RKO (cell line): Measurements from ENCODE around the gene RPL37A.

ENCODE experiments used
- DNase-seq: peaks from one replicate; pipeline ENCODE4 v3.0.0-alpha.2; 2016; ENCODE audit warnings: low spot score

The RPL37A gene

GRCh38 chr2:216490061-216490460, 8.6 kb upstream of the RPL37A start:
- DNase-seq, result no peak

- no peak for DNase-seq
Observed at GRCh38 chr2:216491793-216492596, 6.6 kb upstream of the RPL37A start.

GRCh38 chr2:216492597-216493333, 5.9 kb upstream of the RPL37A start:
- peak; percentile 55 for DNase-seq

- DNase-seq, result no peak
Observed at GRCh38 chr2:216493334-216493685, 5.3 kb upstream of the RPL37A start.

- DNase-seq, result no peak
Observed at GRCh38 chr2:216495656-216496055, 3.0 kb upstream of the RPL37A start.

- DNase-seq, result no peak
Observed at GRCh38 chr2:216497382-216498069, 1.1 kb upstream of the RPL37A start.

GRCh38 chr2:216498070-216498378, 620 bp upstream of the RPL37A start:
- no peak for DNase-seq

- peak; percentile 62 for DNase-seq
Observed at GRCh38 chr2:216499641-216500218, 1.1 kb downstream of the RPL37A start.

GRCh38 chr2:216500572-216500971, 1.9 kb downstream of the RPL37A start:
- DNase-seq, result no peak

- no peak for DNase-seq
Observed at GRCh38 chr2:216501854-216502253, 3.2 kb downstream of the RPL37A start.

GRCh38 chr2:216502381-216503158, 3.9 kb downstream of the RPL37A start:
- no peak for DNase-seq

GRCh38 chr2:216503159-216503629, 4.5 kb downstream of the RPL37A start:
- no peak for DNase-seq

- DNase-seq, result no peak
Observed at GRCh38 chr2:216503697-216504375, 5.2 kb downstream of the RPL37A start.

- no peak for DNase-seq
Observed at GRCh38 chr2:216504376-216504762, 5.7 kb downstream of the RPL37A start.

- no peak for DNase-seq
Observed at GRCh38 chr2:216505133-216506106, 6.8 kb downstream of the RPL37A start.

GRCh38 chr2:216507220-216508160, 8.8 kb downstream of the RPL37A start:
- peak; percentile 41 for DNase-seq

- no peak for DNase-seq
Observed at GRCh38 chr2:216508229-216508628, 9.6 kb downstream of the RPL37A start.

- peak; percentile 66 for DNase-seq
Observed at GRCh38 chr2:216516730-216517350, 18.2 kb downstream of the RPL37A start.
